GM21737 (cell line): ENCODE data around the gene KDM8.
"Not testable (repeated sequence)": the region's sequence is repeated elsewhere in the genome, so short reads cannot be mapped to it uniquely, and the experiment has no call there.

ENCODE experiments used
- ATAC-seq: cut with Tn5 transposase; IDR thresholded peaks from one replicate; pipeline ENCODE4 v1.9.1; 2021; ENCODE audit warnings: mild to moderate bottlenecking, moderate library complexity; ENCODE audit not compliant: unreplicated experiment

KDM8 gene

GRCh38 chr16:27190316-27190871 lies 12.9 kb upstream of the KDM8 start:
- no peak for ATAC-seq

GRCh38 chr16:27191352-27191924 lies 11.9 kb upstream of the KDM8 start:
- ATAC-seq = no peak

GRCh38 chr16:27193300-27193990 lies 9.9 kb upstream of the KDM8 start:
- ATAC-seq = no peak

- no peak for ATAC-seq
These were observed 8.1 kb upstream of the KDM8 start for GRCh38 chr16:27195076-27195741.

- ATAC-seq = no peak
These were observed 7.3 kb upstream of the KDM8 start for GRCh38 chr16:27195941-27196595.

GRCh38 chr16:27197004-27197403 lies 6.3 kb upstream of the KDM8 start:
- no peak for ATAC-seq

- ATAC-seq = no peak
These were observed 4.7 kb upstream of the KDM8 start for GRCh38 chr16:27198451-27199234.

GRCh38 chr16:27199235-27199586 lies 4.1 kb upstream of the KDM8 start:
- ATAC-seq = no peak

- ATAC-seq = no peak
These were observed 3.6 kb upstream of the KDM8 start for GRCh38 chr16:27199736-27200135.

- not testable (repeated sequence) for ATAC-seq
These were observed 2.4 kb upstream of the KDM8 start for GRCh38 chr16:27200914-27201313.

GRCh38 chr16:27202923-27203506 lies 311 bp upstream of the KDM8 start:
- peak; percentile 72 for ATAC-seq

- ATAC-seq = no peak
These were observed 1.1 kb downstream of the KDM8 start for GRCh38 chr16:27204312-27204915.

- no peak for ATAC-seq
These were observed 2.2 kb downstream of the KDM8 start for GRCh38 chr16:27205423-27206065.

- not testable (repeated sequence) for ATAC-seq
These were observed 3.8 kb downstream of the KDM8 start for GRCh38 chr16:27207121-27207520.

- no peak for ATAC-seq
These were observed 4.9 kb downstream of the KDM8 start for GRCh38 chr16:27208081-27208680.

- no peak for ATAC-seq
These were observed 5.5 kb downstream of the KDM8 start for GRCh38 chr16:27208796-27209195.

- ATAC-seq = no peak
These were observed 6.3 kb downstream of the KDM8 start for GRCh38 chr16:27209591-27209990.

GRCh38 chr16:27210174-27210573 lies 6.8 kb downstream of the KDM8 start:
- ATAC-seq = no peak

- no peak for ATAC-seq
These were observed 7.7 kb downstream of the KDM8 start for GRCh38 chr16:27211026-27211425.
